DMS53 (cell line): ENCODE data around the gene CEP170B.
A peak's percentile ranks its signal among the peaks of the same experiment; 100 is the strongest.
"Not testable (repeated sequence)": the region's sequence is repeated elsewhere in the genome, so short reads cannot be mapped to it uniquely, and the experiment has no call there.

ENCODE experiments used
- DNase-seq: peaks from one replicate; lab custom pipeline; 2025; lab: John Stamatoyannopoulos, UW

The CEP170B gene

DNA sequence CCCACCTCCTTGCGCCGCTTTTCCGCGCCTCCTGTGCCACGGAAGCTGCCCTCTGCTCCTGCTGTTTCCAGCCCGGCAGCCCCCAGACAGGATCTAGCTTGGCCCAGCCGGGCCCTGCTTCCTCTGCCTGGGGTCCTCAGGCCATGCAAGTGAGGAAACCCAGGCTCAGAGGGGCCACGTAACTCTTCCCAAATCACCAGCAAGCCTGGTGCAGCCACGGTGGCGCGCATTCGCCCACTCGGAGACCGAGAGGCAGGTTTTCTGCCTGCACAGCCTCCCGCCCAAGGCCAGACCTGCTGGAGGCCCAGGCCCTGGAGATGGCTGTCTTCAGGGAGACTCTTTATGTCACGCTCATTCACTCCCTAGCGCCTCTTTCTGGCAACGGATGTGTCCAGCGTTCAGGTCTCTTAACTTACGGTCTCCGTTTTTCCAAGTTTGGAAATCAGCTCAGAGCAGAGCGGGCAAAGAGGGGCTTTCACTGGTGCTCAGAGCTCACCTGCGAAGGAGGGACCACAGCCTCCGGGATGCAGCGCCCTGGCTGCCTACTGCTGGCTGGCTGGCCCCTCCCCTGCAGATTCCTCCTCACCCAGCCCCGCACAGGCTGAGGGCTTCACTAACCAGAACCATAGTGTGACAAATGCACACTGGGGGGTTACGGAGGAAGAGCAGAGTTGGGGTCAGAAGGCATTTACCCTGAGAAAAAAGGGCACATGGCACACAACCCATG lies 20.6 kb upstream of the CEP170B start:
- DNase-seq: peak; percentile 39

- no peak for DNase-seq
Measured at GRCh38 chr14:104845033-104845666, 19.9 kb upstream of the CEP170B start.

DNA sequence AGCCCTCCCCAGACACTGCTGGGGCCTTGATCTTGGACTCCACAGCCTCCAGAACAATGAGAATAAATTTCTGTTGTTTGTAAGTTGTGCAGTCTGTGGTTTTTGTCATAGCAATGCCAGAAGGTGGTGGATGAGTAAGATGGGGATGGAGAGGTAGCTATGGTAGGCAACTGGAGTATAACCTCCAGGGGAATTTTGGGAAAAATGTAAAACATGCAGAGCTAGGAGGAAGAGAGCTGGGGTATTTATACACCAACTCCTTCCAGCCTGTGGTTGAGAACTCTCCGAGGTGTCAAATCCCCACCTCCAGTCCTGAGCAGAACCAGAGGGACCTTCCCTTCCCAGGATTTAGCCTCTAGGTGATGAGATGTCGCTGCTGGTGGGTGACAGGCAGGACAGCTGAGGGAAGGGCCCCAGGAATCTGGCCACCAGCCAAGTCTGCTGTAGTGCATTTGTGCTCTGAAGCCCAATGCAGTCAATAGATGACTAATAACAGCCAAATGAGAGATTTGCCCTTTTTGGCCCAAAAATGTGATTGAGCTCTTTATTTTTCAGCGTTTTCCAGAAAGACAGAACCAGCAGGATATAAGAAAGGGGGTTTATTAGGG lies 19.1 kb upstream of the CEP170B start:
- DNase-seq: no peak

GRCh38 chr14:104852280-104852663 lies 12.8 kb upstream of the CEP170B start:
- peak; percentile 53 for DNase-seq

DNA sequence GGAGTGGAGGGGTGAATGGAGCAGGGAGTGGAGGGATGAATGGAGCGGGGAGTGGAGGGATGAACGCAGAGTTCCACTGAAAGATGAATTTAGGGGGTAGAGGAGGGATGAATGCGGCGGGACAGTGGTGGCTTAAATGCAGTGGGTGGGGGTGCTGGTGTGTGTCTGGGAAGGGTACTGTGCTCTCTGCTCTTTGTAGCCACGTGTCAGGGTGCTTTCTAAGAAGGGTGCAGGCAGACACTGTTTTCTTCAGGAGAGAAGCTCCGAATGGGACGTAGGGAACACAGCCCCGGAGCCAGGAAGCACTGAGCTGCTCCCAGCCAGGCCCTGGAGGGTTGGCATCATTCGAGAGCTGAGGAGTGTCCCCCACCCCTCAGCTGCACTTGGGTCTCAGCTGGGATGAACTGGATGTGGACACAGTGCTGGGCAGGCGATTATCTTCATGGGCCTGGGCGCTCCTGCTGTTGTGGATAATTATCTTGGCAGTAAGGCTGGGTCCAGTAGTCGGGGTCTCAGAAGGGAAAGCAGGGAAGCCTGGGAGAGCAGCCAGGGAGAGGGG lies 9.5 kb upstream of the CEP170B start:
- peak; percentile 26 for DNase-seq

DNA sequence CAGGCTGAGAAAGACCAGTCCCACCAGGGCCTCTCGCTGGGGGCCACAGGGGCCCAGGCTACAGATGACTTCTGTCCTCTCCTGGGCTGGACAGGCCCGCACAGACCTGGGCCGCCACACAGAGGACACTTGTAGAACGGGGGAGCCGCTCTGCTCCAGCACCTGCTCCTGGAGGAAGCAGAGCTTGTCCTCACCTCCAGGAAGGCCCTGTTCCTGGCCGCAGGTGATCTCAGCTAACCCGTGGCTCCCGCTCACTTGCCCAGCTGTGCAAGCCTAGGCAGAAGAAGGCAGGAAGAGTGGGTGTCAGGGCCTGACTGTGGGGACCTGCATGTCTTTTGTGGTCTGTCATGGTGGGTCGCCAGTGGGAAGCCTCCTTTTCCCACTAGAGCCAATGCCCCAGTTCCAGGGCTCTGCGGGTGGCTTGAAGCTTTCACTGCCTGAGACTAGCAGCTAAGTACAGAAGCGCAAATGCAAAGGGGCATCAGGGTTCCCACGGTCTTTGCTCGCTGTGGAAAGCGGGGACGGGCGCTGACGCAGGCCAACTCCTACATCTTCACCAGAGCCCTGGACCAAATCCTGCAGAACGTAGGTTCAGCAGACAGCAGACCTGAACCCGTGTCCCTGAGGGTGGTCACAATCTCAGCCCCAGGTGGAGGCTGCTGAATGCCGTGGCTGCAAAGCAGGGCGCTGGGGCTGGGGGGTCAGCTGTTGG lies 8.8 kb upstream of the CEP170B start:
- peak; percentile 65 for DNase-seq

GRCh38 chr14:104856869-104857860 lies 7.9 kb upstream of the CEP170B start:
- DNase-seq: peak; percentile 25

DNA sequence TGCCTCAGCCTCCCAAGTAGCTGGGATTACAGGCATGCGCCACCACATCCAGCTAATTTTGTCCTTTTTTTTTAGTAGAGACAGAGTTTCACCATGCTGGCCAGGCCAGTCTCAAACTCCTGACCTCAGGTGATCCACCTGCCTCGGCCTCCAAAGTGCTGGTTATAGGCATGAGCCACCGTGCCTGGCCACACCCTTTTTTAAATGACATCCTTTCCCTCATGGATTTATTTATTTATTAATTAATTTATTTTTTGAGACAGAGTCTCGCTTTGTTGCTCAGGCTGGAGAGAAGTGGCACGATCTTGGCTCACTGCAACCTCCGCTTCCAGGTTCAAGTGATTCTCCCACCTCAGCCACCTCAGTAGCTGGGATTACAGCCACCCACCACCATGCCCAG lies 7.1 kb upstream of the CEP170B start:
- DNase-seq: not testable (repeated sequence)

GRCh38 chr14:104858811-104859426 lies 6.1 kb upstream of the CEP170B start:
- no peak for DNase-seq

DNA sequence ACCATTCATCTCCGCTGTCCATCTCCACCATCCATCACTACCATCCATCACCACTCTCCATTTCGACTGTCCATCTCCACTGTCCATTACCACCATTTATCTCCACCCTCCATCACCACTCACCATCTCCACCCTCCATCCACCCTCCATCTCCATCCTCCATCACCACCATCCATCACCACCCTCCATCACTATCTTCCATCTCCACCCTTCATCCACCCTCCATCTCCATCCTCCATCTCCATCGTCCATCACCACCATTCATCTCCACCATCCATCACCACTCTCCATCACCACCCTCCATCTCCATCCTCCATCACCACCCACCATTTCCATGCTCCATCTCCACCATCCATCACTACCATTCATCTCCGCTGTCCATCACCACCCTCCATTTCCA lies 5.2 kb upstream of the CEP170B start:
- no peak for DNase-seq

- no peak for DNase-seq
Measured at GRCh38 chr14:104860414-104860813, 4.7 kb upstream of the CEP170B start.

DNA sequence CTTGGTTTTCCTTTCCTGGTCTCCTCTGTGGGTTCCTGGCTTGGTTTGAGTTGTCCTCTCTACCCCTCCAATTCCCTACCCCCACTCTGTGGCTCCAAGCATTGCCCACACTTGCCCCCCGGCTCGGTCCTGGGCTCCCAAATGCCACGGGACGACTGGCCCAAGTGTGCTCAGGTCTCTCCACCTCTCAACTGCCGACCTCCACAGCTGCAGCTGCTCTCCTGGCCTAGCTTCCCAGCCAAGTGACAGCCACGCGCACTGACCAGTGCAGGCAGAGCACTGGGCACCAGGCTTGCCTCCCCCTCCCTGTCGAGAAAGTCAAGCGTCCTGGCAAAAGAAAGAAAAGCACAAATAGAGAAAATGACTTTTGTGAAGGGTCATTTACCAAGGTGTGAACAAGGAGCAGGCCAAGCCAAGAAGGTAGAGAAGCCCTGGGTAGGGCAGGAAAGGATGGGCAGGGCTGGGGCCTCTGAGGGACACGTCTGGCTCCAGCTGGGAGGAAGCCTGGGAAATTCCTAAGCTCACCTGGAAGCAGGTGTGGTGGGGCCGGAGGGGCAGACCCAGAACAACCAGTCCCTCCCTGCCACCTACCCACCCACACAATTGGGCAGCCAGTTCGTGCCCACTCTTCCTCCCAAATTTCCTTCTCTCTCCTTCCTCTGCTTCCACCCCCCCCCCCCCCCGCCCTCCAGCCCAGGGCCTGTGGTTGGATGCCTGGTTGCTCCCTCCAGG lies 1.8 kb upstream of the CEP170B start:
- no peak for DNase-seq

DNA sequence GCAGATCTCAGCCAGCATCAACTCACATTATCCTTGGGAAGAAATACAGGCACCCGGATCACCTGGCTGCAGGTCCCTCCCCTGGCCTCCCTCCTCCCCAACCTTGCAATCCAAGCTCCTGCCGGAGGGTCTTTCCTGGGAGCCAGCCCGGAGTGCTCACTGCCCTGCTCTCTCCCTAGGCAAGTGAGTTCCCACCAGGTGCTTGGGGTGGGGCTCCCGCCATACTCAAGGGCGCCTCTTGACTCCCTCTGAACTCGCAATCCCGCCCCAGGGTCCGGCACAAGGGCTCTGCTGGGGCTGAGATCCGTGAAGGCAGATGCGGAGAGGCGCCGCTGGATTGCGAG lies 1.2 kb upstream of the CEP170B start:
- DNase-seq: no peak

DNA sequence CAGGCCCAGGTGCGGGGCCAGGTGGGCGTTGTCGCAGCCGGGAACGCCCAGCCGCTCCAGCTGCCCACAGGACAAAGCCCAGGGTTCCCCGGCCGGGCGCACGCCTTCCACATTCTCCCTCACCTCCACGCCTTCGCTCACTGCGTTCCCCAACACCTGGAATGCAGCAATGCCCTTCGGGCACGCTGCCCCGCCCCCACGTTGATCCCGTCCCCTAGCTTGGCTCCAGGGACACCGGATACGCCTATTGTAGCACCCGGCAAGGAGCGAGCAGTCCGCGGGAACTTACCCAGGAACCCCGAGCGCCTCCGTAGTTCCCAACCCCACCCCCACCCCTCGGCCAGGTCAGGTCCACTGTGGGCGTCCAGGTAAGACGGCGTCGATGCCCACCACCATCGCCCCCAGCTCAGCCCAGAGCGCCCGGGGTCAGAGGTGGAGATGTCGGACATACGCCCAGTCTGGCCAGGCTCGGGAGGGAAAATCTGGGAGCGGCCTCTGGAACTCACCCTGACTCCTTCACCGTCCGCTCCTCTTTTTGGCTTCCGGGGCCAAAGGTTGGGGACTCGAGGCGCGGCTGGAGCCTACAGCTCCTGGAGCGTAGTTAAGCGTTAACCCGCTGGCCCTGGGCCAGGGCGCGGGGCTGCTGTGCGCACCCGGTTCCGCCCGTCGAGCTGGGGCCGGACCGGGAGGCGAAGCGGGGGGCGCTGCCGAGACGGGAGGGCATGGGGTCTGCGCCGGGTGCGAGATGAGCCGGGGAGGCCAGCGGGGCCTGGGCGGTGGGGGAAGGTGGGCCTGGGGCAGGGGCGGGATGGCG lies 594 bp upstream of the CEP170B start:
- DNase-seq: peak; percentile 89

GRCh38 chr14:104865631-104866441 lies 768 bp downstream of the CEP170B start:
- peak; percentile 62 for DNase-seq

DNA sequence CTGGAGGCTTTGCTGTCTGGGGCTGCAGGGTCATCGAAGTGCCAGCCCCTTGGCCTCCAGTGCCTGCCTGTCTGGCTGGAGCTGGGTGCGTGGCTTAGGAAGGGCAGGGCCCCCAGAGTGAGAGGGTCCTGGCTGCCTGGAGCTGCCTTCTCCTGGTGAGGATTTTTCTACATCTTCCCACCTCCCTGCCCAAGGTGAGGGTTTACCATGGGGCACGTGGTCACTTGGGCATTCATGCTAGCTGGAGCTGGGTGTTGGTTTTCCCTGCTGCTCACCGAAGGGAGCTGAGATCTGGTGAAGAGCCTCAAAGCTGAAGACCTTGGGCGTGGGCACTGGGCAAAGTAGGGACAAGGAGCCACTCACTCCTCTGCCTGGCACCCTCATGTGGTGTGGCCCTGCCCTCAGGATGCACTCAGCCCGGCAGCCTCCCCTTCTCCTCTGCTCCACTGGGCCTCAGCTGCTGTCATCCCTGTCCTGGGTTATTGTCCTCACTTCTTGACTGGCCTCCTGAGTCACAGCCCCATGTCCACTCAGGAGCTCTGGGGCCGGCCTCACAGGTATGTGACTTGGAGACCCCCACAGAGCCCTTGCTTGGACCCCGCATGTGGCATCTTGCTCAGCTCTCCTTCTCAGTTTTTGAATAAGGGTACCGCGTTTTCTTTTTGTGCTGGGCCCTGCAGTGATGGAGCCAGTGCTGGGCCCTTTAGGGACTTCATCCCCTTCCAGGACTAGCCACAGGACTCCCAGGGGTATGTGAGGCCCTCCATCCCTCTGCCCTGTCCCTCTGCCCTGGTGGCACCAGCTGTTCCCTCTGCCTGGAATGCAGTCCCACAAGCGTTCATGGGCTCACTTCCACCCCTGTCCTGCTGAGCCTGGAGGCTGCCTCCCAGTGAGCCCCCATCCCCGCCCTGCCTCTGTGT lies 1.6 kb downstream of the CEP170B start:
- no peak for DNase-seq

- no peak for DNase-seq
Measured at GRCh38 chr14:104867371-104868059, 2.4 kb downstream of the CEP170B start.
